ENCODE data around the gene TACC3. TPM values are rescaled to one million over a fixed set of nuclear protein-coding genes. Genes with fewer than 3 reads are reported as not detected.

The TACC3 gene
- polyA plus RNA-seq, 1 of the 3 experiments (the other 2 are of a cell fraction), result 49.5 TPM

Small RNA genes lying within 50 kb of the gene (small RNA-seq; reads per million reads assigned to genes)
- 0 reads per million in 7 experiments for gene RF00019

Other genes starting within 250 kb of the TACC3 start
- 7.6 and 8.3 TPM in 2 replicates for gene FAM53A, start 37.2 kb upstream of the TACC3 start, polyA plus RNA-seq (2012; rRNA removed)
- gene SLBP, start 9.2 kb upstream of the TACC3 start, polyA plus RNA-seq (2012; rRNA removed), result 51.5 and 64.3 TPM in 2 replicates
- 36.5 and 43.9 TPM in 2 replicates for gene TMEM129, start 198 bp upstream of the TACC3 start, polyA plus RNA-seq (2012; rRNA removed)
- 0.62 and 1.1 TPM in 2 replicates for gene FGFR3, start 71.8 kb downstream of the TACC3 start, polyA plus RNA-seq (2012; rRNA removed)
- 25.8 and 26.7 TPM in 2 replicates for gene LETM1, start 134.6 kb downstream of the TACC3 start, polyA plus RNA-seq (2012; rRNA removed)
- gene NSD2, start 149.9 kb downstream of the TACC3 start, polyA plus RNA-seq (2012; rRNA removed), result 28.0 and 34.2 TPM in 2 replicates

Measured in SK-N-SH (cell line).